Activated T-helper 17 cell treated with anti-CD3 and anti-CD28 coated beads, Interleukin-2, amount 50 U/mL, for 72 hours (primary cell): Measurements from ENCODE around the gene ASTL. TPM values are rescaled to one million over a fixed set of nuclear protein-coding genes. Genes with fewer than 3 reads are reported as not detected.

Experiments
- ATAC-seq: fragments of 150-1000 bp; cut with Tn5 transposase; replicated peaks from 2 replicates; pipeline ENCODE4 v1.10.0; 2021; ENCODE audit warnings: mild to moderate bottlenecking, moderate library complexity
- H3K27ac Mint-ChIP-seq: one replicate; pipeline ENCODE4 v1.8.0; 2022; ENCODE audit warnings: mixed read lengths
- H3K27me3 Mint-ChIP-seq: one replicate; pipeline ENCODE4 v1.8.0; 2022; ENCODE audit warnings: mixed read lengths
- H3K36me3 Mint-ChIP-seq: one replicate; pipeline ENCODE4 v1.8.0; 2022; ENCODE audit warnings: low read depth, mild to moderate bottlenecking, mixed read lengths
- H3K4me1 Mint-ChIP-seq: one replicate; pipeline ENCODE4 v1.8.0; 2022; ENCODE audit warnings: mixed read lengths
- H3K4me3 Mint-ChIP-seq: one replicate; pipeline ENCODE4 v1.8.0; 2022; ENCODE audit warnings: mild to moderate bottlenecking, mixed read lengths
- H3K9me3 Mint-ChIP-seq: one replicate; pipeline ENCODE4 v1.8.0; 2022; ENCODE audit warnings: mixed read lengths
- total RNA-seq, 2 donors: library from RNA; stranded (reverse); gene quantifications; one replicate each; pipeline ENCODE4 v1.2.3, GENCODE V29; 2022

Gene ASTL
- total RNA-seq, 2 donors from 2014 or later, result 0.93 to 6.9 TPM

DNA sequence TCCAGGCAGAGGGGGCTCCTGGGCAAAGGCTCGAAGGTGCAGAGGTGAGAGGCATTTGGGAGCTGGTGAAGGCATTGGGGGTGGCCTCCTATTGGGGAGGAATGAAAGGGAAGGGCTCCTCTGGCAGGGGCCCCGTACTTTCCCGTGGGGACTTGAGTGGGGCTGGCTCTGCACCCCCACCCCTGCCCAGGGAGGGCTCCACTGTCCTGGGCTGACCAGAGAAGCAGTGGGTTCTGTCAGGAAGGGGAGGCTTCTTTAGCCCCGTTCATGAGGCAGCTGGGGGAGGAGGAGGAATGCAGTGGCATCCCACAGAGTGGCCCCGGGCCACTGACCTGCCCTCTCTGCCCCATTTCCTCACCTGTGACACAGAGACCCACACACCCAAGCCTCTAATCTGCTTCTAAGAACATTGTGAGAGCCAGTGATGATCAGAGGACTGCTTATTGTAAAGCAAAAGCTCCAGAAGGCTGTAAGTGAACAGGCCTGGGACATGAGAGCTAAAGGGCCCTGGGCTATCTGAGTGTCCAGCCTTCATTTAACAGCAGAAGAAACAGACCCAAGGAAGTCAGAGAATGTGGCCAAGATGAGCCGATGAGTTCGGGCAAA lies 65.0 kb downstream of the ASTL start:
- no peak overlapping the region for H3K27ac Mint-ChIP-seq
- H3K36me3 Mint-ChIP-seq, result no peaks in the 10 kb centered on the region
- ATAC-seq, result no peak
- H3K27me3 Mint-ChIP-seq, result peaks cover 8% of the 10 kb centered on the region
- peaks cover 6% of the 10 kb centered on the region for H3K9me3 Mint-ChIP-seq
- no peak overlapping the region for H3K4me3 Mint-ChIP-seq
- H3K4me1 Mint-ChIP-seq, result no peaks in the 10 kb centered on the region

Other genes starting within 250 kb of the ASTL start
- gene ANKRD36C, start 146.7 kb downstream of the ASTL start, total RNA-seq, result 10 to 100 TPM; 67.1 to 74.0 TPM
- gene GPAT2, start 103.6 kb downstream of the ASTL start, total RNA-seq, result 10 to 100 TPM in 1 of 2 donors, 1 to 10 TPM in 1; 2.7 to 28.2 TPM
- gene ADRA2B, start 21.9 kb downstream of the ASTL start, total RNA-seq, result 1 to 10 TPM in 1 of 2 donors, under 1 TPM in 1; 0.09 to 1.3 TPM
- 100 to 1,000 TPM in 1 of 2 donors, 10 to 100 TPM in 1; 82.0 to 379 TPM for gene DUSP2, start 6.9 kb upstream of the ASTL start, total RNA-seq
- 100 to 1,000 TPM; 140 to 190 TPM for gene STARD7, start 70.3 kb upstream of the ASTL start, total RNA-seq
- 10 to 100 TPM; 23.8 to 25.4 TPM for gene TMEM127, start 127.5 kb upstream of the ASTL start, total RNA-seq
- gene CIAO1, start 127.7 kb upstream of the ASTL start, total RNA-seq, result 10 to 100 TPM; 71.4 to 81.3 TPM
- gene SNRNP200, start 167.0 kb upstream of the ASTL start, total RNA-seq, result 100 to 1,000 TPM; 155 to 198 TPM
- 10 to 100 TPM; 26.1 to 55.9 TPM for gene ITPRIPL1, start 186.8 kb upstream of the ASTL start, total RNA-seq
- 10 to 100 TPM; 63.1 to 89.5 TPM for gene NCAPH, start 197.3 kb upstream of the ASTL start, total RNA-seq